ENCODE data around the gene SMARCA2. TPM values are rescaled to one million over a fixed set of nuclear protein-coding genes. Genes with fewer than 3 reads are reported as not detected.

SMARCA2 gene
- total and polyA plus RNA-seq, 4 donors, result 18.8 to 67.0 (median 41.1) TPM

- Histone ChIP-seq H3K36me3 (ENCODE audit: control insufficient read depth in 4 of 4, insufficient read depth in 3 of 4, low read depth in 1 of 4, low read length in 3 of 4) (no peaks in the 10 kb centered on the region), H3K4me1 (ENCODE audit: control insufficient read depth in 4 of 4, insufficient read depth in 4 of 4, low read length in 3 of 4) (no peaks in the 10 kb centered on the region), H3K27ac (ENCODE audit: low read depth in 1 of 2, low read length in 2 of 2) (no peak overlapping the region), H3K9ac (ENCODE audit: low read depth in 1 of 2, low read length in 2 of 2) (no peak overlapping the region), H3K9me3 (ENCODE audit: control insufficient read depth in 4 of 4, low read length in 3 of 4) (no peaks in the 10 kb centered on the region), H3K27me3 (ENCODE audit: control insufficient read depth in 4 of 4, insufficient read depth in 4 of 4, low read length in 3 of 4) (no peaks in the 10 kb centered on the region), H3K4me3 (ENCODE audit: low read depth in 1 of 3, low read length in 3 of 3) (no peak overlapping the region)
- TF ChIP-seq NR2F2 (IDR thresholded peaks at IDR 0.05), result no peak
- TF ChIP-seq GABPA (IDR thresholded peaks at IDR 0.05 in 1 of 2, conservative IDR thresholded peaks at IDR 0.05 in 1 of 2), result no peak
- TF ChIP-seq MAX (IDR thresholded peaks at IDR 0.05), result no peak
- no peak for TF ChIP-seq FOXA1 (IDR thresholded peaks at IDR 0.05)
- no peak for TF ChIP-seq HNF4G (IDR thresholded peaks at IDR 0.05)
- TF ChIP-seq SP1 (IDR thresholded peaks at IDR 0.05), result no peak
- no peak for TF ChIP-seq ZBTB33 (IDR thresholded peaks at IDR 0.05)
- TF ChIP-seq, protein P1, sequence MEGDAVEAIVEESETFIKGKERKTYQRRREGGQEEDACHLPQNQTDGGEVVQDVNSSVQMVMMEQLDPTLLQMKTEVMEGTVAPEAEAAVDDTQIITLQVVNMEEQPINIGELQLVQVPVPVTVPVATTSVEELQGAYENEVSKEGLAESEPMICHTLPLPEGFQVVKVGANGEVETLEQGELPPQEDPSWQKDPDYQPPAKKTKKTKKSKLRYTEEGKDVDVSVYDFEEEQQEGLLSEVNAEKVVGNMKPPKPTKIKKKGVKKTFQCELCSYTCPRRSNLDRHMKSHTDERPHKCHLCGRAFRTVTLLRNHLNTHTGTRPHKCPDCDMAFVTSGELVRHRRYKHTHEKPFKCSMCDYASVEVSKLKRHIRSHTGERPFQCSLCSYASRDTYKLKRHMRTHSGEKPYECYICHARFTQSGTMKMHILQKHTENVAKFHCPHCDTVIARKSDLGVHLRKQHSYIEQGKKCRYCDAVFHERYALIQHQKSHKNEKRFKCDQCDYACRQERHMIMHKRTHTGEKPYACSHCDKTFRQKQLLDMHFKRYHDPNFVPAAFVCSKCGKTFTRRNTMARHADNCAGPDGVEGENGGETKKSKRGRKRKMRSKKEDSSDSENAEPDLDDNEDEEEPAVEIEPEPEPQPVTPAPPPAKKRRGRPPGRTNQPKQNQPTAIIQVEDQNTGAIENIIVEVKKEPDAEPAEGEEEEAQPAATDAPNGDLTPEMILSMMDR (IDR thresholded peaks at IDR 0.05; ENCODE audit: low read depth, low read length, missing input control), result no peak
- TF ChIP-seq EGR1 (IDR thresholded peaks at IDR 0.05; ENCODE audit: low read depth in 2 of 2), result no peak
- no peak for TF ChIP-seq YY1 (IDR thresholded peaks at IDR 0.05)
- no peak for TF ChIP-seq RAD21 (IDR thresholded peaks at IDR 0.05)
- TF ChIP-seq HNF4A (conservative IDR thresholded peaks at IDR 0.05), result no peak
- TF ChIP-seq RXRA (IDR thresholded peaks at IDR 0.05), result no peak
- TF ChIP-seq, protein P2, sequence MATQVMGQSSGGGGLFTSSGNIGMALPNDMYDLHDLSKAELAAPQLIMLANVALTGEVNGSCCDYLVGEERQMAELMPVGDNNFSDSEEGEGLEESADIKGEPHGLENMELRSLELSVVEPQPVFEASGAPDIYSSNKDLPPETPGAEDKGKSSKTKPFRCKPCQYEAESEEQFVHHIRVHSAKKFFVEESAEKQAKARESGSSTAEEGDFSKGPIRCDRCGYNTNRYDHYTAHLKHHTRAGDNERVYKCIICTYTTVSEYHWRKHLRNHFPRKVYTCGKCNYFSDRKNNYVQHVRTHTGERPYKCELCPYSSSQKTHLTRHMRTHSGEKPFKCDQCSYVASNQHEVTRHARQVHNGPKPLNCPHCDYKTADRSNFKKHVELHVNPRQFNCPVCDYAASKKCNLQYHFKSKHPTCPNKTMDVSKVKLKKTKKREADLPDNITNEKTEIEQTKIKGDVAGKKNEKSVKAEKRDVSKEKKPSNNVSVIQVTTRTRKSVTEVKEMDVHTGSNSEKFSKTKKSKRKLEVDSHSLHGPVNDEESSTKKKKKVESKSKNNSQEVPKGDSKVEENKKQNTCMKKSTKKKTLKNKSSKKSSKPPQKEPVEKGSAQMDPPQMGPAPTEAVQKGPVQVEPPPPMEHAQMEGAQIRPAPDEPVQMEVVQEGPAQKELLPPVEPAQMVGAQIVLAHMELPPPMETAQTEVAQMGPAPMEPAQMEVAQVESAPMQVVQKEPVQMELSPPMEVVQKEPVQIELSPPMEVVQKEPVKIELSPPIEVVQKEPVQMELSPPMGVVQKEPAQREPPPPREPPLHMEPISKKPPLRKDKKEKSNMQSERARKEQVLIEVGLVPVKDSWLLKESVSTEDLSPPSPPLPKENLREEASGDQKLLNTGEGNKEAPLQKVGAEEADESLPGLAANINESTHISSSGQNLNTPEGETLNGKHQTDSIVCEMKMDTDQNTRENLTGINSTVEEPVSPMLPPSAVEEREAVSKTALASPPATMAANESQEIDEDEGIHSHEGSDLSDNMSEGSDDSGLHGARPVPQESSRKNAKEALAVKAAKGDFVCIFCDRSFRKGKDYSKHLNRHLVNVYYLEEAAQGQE (IDR thresholded peaks at IDR 0.05), result no peak
- TF ChIP-seq TAF1 (conservative IDR thresholded peaks at IDR 0.05), result no peak
- TF ChIP-seq ATF3 (IDR thresholded peaks at IDR 0.05), result no peak
- TF ChIP-seq JUND (IDR thresholded peaks at IDR 0.05), result no peak
- no peak for TF ChIP-seq FOXA2 (IDR thresholded peaks at IDR 0.05)
- 94% methylated on average over 2 of the region's 2 CpGs for WGBS
- no peak for DNase-seq (ENCODE audit: low spot score)
Measured at GRCh38 chr9:1997646-1998045, 17.5 kb upstream of the SMARCA2 start.

Data from liver (tissue), 9 donors.